ENCODE measurements around the gene ADIRF.
"Not testable (repeated sequence)": the region's sequence is repeated elsewhere in the genome, so short reads cannot be mapped to it uniquely, and the experiment has no call there.

Gene ADIRF

GRCh38 chr10:86946213-86947155 is 21.8 kb upstream of the ADIRF start:
- DNase-seq (ENCODE audit: low spot score): no peak

DNA sequence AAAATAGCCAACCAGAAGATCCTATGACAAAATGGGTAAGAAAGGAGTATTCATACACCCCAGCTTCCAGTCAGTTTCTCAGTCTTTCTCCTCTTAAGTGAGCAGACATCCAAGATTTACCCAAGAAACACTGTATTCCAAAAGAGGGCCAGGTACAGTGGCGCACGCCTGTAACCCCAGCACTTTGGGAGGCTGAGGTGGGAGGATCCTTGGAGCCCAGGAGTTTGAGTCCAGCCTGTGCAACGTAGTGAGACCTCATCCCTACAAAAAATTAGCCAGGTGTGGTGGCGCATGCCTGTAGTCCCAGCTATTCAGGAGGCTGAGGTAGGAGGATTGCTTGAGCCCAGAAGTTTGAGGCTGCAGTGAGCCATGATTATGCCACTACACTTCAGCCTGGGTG is 20.5 kb upstream of the ADIRF start:
- DNase-seq (ENCODE audit: low spot score): not testable (repeated sequence)

- DNase-seq (ENCODE audit: low spot score): no peak
These were observed 17.9 kb upstream of the ADIRF start for GRCh38 chr10:86950349-86950748.

GRCh38 chr10:86951184-86951761 is 17.0 kb upstream of the ADIRF start:
- no peak for DNase-seq (ENCODE audit: low spot score)

GRCh38 chr10:86952106-86952505 is 16.2 kb upstream of the ADIRF start:
- no peak for DNase-seq (ENCODE audit: low spot score)

DNA sequence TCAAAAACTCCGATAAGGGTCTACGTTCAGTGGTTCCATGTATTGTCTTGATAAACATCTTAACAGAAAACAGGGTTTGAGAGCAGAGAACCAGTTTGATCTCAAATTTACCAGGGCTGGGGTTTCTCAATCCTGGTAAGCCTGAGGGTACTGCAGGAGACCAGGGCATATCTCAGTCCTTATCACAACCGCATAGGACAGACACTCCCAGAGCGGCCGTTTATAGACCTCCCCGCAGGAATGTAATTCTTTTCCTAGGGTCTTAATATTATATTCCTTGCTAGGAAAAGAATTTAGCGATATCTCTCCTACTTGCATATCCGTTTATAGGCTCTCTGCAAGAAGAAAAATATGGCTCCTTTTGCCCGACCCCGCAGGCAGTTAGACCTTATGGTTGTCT is 15.6 kb upstream of the ADIRF start:
- not testable (repeated sequence) for DNase-seq (ENCODE audit: low spot score)

DNA sequence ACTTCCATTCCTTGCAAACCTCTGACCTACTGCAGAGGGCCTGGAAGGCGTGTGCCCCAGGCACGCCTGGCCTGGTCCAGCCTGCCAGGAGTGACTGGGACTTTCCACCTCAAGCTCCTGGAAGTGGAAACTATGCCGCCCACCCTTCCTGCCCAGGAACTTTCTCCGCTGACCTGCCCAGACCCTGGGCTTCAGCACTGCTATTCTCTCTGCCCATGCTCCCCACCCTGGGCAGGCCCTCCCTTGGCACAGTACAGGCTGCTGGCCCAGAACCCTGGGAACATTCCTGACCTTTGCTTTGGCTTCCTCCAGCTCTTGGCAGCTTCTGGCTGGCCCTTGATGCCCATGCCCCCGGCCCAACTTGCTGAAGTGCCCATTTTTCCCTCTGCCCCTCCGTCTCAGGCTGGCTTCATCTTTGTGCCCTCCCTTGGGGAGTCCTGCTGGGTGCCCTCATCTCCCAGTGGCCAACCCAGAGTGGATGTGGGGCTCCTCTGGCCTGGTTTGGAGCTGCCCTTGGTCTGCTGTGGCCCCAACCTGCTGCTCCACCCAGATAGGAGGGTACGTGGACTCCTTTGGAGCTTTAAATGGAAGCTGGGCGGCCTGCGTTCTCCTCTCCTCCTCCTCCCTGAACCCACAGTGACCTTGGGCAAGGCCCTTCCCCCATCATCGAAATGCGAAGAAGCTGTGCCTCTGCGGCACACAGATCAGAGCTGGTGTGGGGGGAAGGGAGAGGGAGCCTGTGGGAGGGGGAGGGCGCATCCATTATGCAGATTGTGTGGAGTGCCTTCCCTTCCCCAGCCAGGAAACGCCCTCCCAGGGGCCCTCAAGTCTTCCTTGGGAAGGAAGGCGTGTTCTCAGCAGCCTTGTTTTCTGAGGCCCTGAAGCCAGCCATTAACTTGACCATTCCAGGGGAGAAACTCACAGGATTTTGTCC is 14.3 kb upstream of the ADIRF start:
- no peak for DNase-seq (ENCODE audit: low spot score)

- no peak for DNase-seq (ENCODE audit: low spot score)
These were observed 13.4 kb upstream of the ADIRF start for GRCh38 chr10:86954681-86955500.

- DNase-seq (ENCODE audit: low spot score): no peak
These were observed 12.6 kb upstream of the ADIRF start for GRCh38 chr10:86955501-86956194.

- no peak for DNase-seq (ENCODE audit: low spot score)
These were observed 12.0 kb upstream of the ADIRF start for GRCh38 chr10:86956195-86956847.

DNA sequence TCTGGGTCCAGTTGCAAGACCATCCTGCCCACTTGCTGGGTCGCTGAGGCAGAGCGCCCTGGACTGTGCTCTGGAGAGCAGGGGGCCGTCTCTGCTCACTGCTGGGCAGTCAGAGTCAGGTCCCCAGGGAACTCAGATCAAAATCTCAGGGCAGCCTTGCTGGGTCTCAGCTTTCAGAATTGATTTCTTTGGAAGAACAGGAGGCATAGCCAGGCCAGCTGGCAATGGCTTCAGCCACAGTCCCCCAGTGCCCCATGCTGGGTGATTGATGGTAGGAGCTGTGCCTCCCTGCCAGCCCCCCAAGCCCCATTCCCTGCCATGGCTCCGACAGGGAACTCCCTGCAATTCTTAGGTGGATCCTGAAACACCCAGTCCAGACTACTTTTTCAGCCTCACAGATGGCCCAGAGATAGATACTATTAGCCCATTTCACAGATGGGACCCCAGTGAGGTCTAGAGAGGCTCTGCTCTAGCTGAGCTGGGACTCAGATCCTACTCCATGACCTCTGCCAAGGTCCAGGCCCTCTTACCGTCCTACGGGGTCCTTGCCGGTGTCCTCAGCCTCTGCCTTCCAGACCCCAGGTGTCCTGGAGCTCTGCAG is 11.3 kb upstream of the ADIRF start:
- DNase-seq (ENCODE audit: low spot score): no peak

- no peak for DNase-seq (ENCODE audit: low spot score)
These were observed 10.7 kb upstream of the ADIRF start, which contains the start of gene MMRN2 for GRCh38 chr10:86957471-86958115. Gene MMRN2, minus strand, starts transcription at chr10:86957615. Its CDS starts 74 bp downstream, at chr10:86957541.

GRCh38 chr10:86958116-86958900 is 10.0 kb upstream of the ADIRF start, which contains the start of gene SNCG:
Gene SNCG, plus strand, starts transcription at chr10:86958599. Its CDS starts 99 bp downstream, at chr10:86958698.
- DNase-seq (ENCODE audit: low spot score): no peak

DNA sequence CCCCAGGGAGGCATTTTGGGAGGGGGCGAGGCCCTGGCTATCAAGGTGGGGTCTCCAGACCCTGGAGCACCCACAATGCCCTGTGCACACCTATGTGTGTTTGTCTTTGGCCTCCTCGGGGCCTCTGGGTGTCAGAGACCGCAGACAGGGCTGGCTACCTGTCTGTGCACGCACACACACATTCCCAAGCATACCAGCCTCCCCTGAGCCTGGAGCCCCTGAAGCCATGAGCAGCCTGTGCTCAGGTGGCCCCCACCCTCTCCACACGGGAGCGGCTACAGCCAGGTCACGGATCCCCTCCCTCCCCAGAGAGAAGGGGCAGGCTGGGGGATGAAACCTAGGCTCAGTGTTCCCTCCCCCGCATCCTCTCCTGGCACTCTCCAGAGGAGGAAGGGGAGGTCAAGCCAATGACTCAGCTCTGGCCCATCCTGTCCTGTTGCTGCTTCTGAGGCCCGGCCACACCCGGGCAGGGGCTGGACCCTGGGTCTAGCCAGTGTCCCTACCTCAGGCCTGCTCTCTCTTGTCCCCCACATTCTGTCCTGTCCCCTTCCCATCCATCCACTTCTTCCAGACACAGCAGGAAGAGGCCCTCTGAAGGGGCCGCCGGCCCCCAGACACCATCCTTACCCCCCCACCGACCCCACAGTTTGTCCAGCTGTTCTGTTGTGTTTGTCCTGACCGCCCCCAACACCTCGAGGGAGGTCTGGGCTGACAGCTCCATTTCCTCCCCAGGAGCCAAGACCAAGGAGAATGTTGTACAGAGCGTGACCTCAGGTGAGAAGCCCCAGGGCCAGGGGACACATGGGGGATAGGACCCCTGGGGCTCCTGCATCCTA is 9.2 kb upstream of the ADIRF start:
- no peak for DNase-seq (ENCODE audit: low spot score)

DNA sequence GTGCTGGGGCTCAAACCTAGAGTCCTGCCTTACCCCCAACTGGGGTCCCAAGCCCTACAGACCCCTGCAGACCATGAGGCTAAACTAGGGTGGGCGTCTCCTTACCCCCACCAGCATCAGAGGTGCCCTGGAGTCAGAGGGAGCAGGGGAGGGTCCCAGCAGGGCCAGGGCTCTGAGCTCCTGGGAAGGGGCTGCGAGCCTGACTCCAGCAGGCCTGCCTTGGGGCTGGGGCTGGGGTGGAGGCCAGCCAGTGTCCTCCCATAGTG is 8.6 kb upstream of the ADIRF start:
- no peak for DNase-seq (ENCODE audit: low spot score)

GRCh38 chr10:86960003-86960862 is 8.0 kb upstream of the ADIRF start:
- no peak for DNase-seq (ENCODE audit: low spot score)

Measured in globus pallidus (tissue), 1 donor.